IPS-18a (cell line): ENCODE measurements around the gene POC1A.

Experiments
- H3K27ac ChIP-seq: one replicate; pipeline ENCODE4 v1.5.1; 2013; ENCODE audit warnings: low read length
- H3K27me3 ChIP-seq: one replicate; pipeline ENCODE4 v1.6.1; 2013; ENCODE audit warnings: mild to moderate bottlenecking, low read length; ENCODE audit not compliant: control insufficient read depth, insufficient read depth
- H3K36me3 ChIP-seq: one replicate; pipeline ENCODE4 v1.6.1; 2013; ENCODE audit warnings: low read depth, low read length; ENCODE audit not compliant: control insufficient read depth
- H3K4me1 ChIP-seq: one replicate; pipeline ENCODE4 v1.6.1; 2013; ENCODE audit warnings: low read depth, low read length; ENCODE audit not compliant: control insufficient read depth
- H3K4me3 ChIP-seq: one replicate; pipeline ENCODE4 v1.5.1; 2013; ENCODE audit warnings: low read length
- H3K9ac ChIP-seq: one replicate; pipeline ENCODE4 v1.6.1; 2013; ENCODE audit warnings: mild to moderate bottlenecking, low read length, moderate library complexity
- H3K9me3 ChIP-seq: one replicate; pipeline ENCODE4 v1.6.1; 2013; ENCODE audit warnings: low read depth, low read length; ENCODE audit not compliant: control insufficient read depth

The POC1A gene

GRCh38 chr3:52110502-52110901, 43.7 kb downstream of the POC1A start:
- H3K4me1 ChIP-seq = no peaks in the 10 kb centered on the region
- H3K36me3 ChIP-seq = peaks cover 11% of the 10 kb centered on the region
- H3K9me3 ChIP-seq = no peaks in the 10 kb centered on the region

GRCh38 chr3:52109611-52110301, 44.5 kb downstream of the POC1A start:
- no peak overlapping the region for H3K27ac ChIP-seq
- no peaks in the 10 kb centered on the region for H3K9me3 ChIP-seq
- no peaks in the 10 kb centered on the region for H3K27me3 ChIP-seq
- no peaks in the 10 kb centered on the region for H3K4me1 ChIP-seq
- no peak overlapping the region for H3K4me3 ChIP-seq
- H3K36me3 ChIP-seq = peaks cover 11% of the 10 kb centered on the region
- H3K9ac ChIP-seq = no peak overlapping the region

More at GRCh38 chr3:52110502-52110901, 43.7 kb downstream of the POC1A start:
- no peak overlapping the region for H3K27ac ChIP-seq
- H3K4me3 ChIP-seq = no peak overlapping the region
- H3K9ac ChIP-seq = no peak overlapping the region
- H3K27me3 ChIP-seq = no peaks in the 10 kb centered on the region

GRCh38 chr3:52108302-52109232, 45.7 kb downstream of the POC1A start:
- no peaks in the 10 kb centered on the region for H3K9me3 ChIP-seq
- H3K27me3 ChIP-seq = no peaks in the 10 kb centered on the region
- no peak overlapping the region for H3K4me3 ChIP-seq
- H3K36me3 ChIP-seq = peaks cover 11% of the 10 kb centered on the region
- no peak overlapping the region for H3K27ac ChIP-seq
- H3K9ac ChIP-seq = no peak overlapping the region
- H3K4me1 ChIP-seq = no peaks in the 10 kb centered on the region

- H3K9me3 ChIP-seq = no peaks in the 10 kb centered on the region
- H3K9ac ChIP-seq = no peak overlapping the region
- H3K27me3 ChIP-seq = no peaks in the 10 kb centered on the region
- H3K4me3 ChIP-seq = no peak overlapping the region
- no peaks in the 10 kb centered on the region for H3K4me1 ChIP-seq
- no peak overlapping the region for H3K27ac ChIP-seq
- H3K36me3 ChIP-seq = peaks cover 10% of the 10 kb centered on the region
These were observed 47.1 kb downstream of the POC1A start for GRCh38 chr3:52106951-52107611.

- Histone ChIP-seq H3K9ac (no peak overlapping the region), H3K9me3 (peaks cover 5% of the 10 kb centered on the region), H3K27me3 (no peaks in the 10 kb centered on the region), H3K36me3 (peaks cover 5% of the 10 kb centered on the region), H3K27ac (no peak overlapping the region), H3K4me1 (no peaks in the 10 kb centered on the region), H3K4me3 (no peak overlapping the region)
These were observed 49.3 kb downstream of the POC1A start for GRCh38 chr3:52104684-52105640.

GRCh38 chr3:52102934-52103333, 51.3 kb downstream of the POC1A start:
- peaks cover 5% of the 10 kb centered on the region for H3K9me3 ChIP-seq

GRCh38 chr3:52099001-52099401, 55.2 kb downstream of the POC1A start:
- no peaks in the 10 kb centered on the region for H3K4me1 ChIP-seq
- no peak overlapping the region for H3K27ac ChIP-seq
- H3K9me3 ChIP-seq = peaks cover 5% of the 10 kb centered on the region
- H3K36me3 ChIP-seq = peaks cover 19% of the 10 kb centered on the region
- H3K27me3 ChIP-seq = no peaks in the 10 kb centered on the region
- no peak overlapping the region for H3K9ac ChIP-seq
- H3K4me3 ChIP-seq = no peak overlapping the region

More at GRCh38 chr3:52102934-52103333, 51.3 kb downstream of the POC1A start:
- Histone ChIP-seq H3K36me3 (peaks cover 5% of the 10 kb centered on the region), H3K4me1 (no peaks in the 10 kb centered on the region), H3K4me3 (no peak overlapping the region), H3K27ac (no peak overlapping the region), H3K9ac (no peak overlapping the region), H3K27me3 (no peaks in the 10 kb centered on the region)

GRCh38 chr3:52097851-52098507, 56.2 kb downstream of the POC1A start:
- no peak overlapping the region for H3K9ac ChIP-seq
- H3K27ac ChIP-seq = no peak overlapping the region
- no peak overlapping the region for H3K4me3 ChIP-seq
- peaks cover 5% of the 10 kb centered on the region for H3K9me3 ChIP-seq
- no peaks in the 10 kb centered on the region for H3K4me1 ChIP-seq
- H3K36me3 ChIP-seq = peaks cover 19% of the 10 kb centered on the region
- no peaks in the 10 kb centered on the region for H3K27me3 ChIP-seq

GRCh38 chr3:52095990-52096775, 58.0 kb downstream of the POC1A start:
- Histone ChIP-seq H3K36me3 (peaks cover 15% of the 10 kb centered on the region), H3K4me1 (no peaks in the 10 kb centered on the region), H3K9ac (no peak overlapping the region), H3K4me3 (no peak overlapping the region), H3K27me3 (no peaks in the 10 kb centered on the region), H3K27ac (no peak overlapping the region), H3K9me3 (no peaks in the 10 kb centered on the region)
